DND-41 (cell line): ENCODE data around the gene LRRC43.
A peak's percentile ranks its signal among the peaks of the same experiment; 100 is the strongest.

Experiments
- ATAC-seq: fragments of 200-7000 bp; cut with Tn5 transposase; 3 replicates; pipeline ENCODE4 v1.9.1; 2021; ENCODE audit warnings: low read depth; ENCODE audit not compliant: insufficient read depth
- DNase-seq: peaks from one replicate; pipeline ENCODE4 v3.0.0-alpha.2; 2020
- H2AFZ ChIP-seq: 2 replicates; pipeline ENCODE4 v1.6.0; 2012; ENCODE audit warnings: low read depth, low read length
- H3K27ac ChIP-seq: 2 replicates; pipeline ENCODE4 v1.5.1; 2012; ENCODE audit warnings: low read length, inconsistent platforms
- H3K27me3 ChIP-seq: fragments of 200-600 bp; sonication (generic); 2 replicates; pipeline ENCODE4 v1.6.0; 2012; ENCODE audit warnings: low read length, mild to moderate bottlenecking, inconsistent platforms; ENCODE audit not compliant: insufficient read depth, poor library complexity
- H3K36me3 ChIP-seq: 2 replicates; pipeline ENCODE4 v1.5.1; 2012; ENCODE audit warnings: low read length, inconsistent platforms; ENCODE audit not compliant: insufficient read depth
- H3K4me1 ChIP-seq: 2 replicates; pipeline ENCODE4 v1.5.1; 2012; ENCODE audit warnings: mild to moderate bottlenecking, low read length; ENCODE audit not compliant: insufficient read depth
- H3K4me2 ChIP-seq: 2 replicates; pipeline ENCODE4 v1.6.0; 2012; ENCODE audit warnings: mild to moderate bottlenecking, moderate library complexity, low read length, inconsistent platforms; ENCODE audit not compliant: insufficient read depth
- H3K4me3 ChIP-seq, 2 experiments: fragments of 200-600 bp in 1 of 2; shearing (Covaris generic) in 1 of 2; 2 replicates each; pipeline ENCODE4 v1.5.1; 2012 to 2016; ENCODE audit warnings: inconsistent platforms in 2 of 2, low read length in 2 of 2, mild to moderate bottlenecking in 2 of 2, low read depth in 1 of 2, moderate library complexity in 1 of 2
- H3K79me2 ChIP-seq: 2 replicates; pipeline ENCODE4 v1.6.0; 2012; ENCODE audit warnings: low read length, inconsistent platforms; ENCODE audit not compliant: insufficient read depth
- H3K9ac ChIP-seq: 2 replicates; pipeline ENCODE4 v1.6.0; 2012; ENCODE audit warnings: low read depth, mild to moderate bottlenecking, inconsistent platforms, low read length, moderate library complexity
- H3K9me3 ChIP-seq: 2 replicates; pipeline ENCODE4 v1.5.1; 2012; ENCODE audit warnings: low read length, moderate library complexity, mild to moderate bottlenecking, inconsistent platforms; ENCODE audit not compliant: insufficient read depth, severe bottlenecking
- H4K20me1 ChIP-seq: 2 replicates; pipeline ENCODE4 v1.6.0; 2012; ENCODE audit warnings: low read length; ENCODE audit not compliant: insufficient read depth
- CTCF ChIP-seq: IDR thresholded peaks from 2 replicates; pipeline ENCODE4 v1.5.1; 2012; ENCODE audit warnings: borderline replicate concordance, low read length, moderate library complexity, mild to moderate bottlenecking; ENCODE audit not compliant: poor library complexity, severe bottlenecking; ENCODE audit errors: extremely low read depth
- EZH2 ChIP-seq: IDR thresholded peaks from 3 replicates; pipeline ENCODE4 v1.6.1; 2012; ENCODE audit warnings: borderline replicate concordance, low read depth, mild to moderate bottlenecking, moderate library complexity, low read length, inconsistent platforms; ENCODE audit not compliant: severe bottlenecking

LRRC43 gene

GRCh38 chr12:122216445-122216844, 33.5 kb downstream of the LRRC43 start:
- peaks cover 84% of the 10 kb centered on the region for H3K36me3 ChIP-seq
- H3K9ac ChIP-seq: no peak overlapping the region

GRCh38 chr12:122225683-122226365, 42.9 kb downstream of the LRRC43 start, which contains the start of gene DIABLO:
Gene DIABLO, minus strand, starts transcription at chr12:122226052. Its CDS starts 38 bp downstream, at chr12:122226014.
- H3K27me3 ChIP-seq: no peaks in the 10 kb centered on the region
- H3K36me3 ChIP-seq: peaks cover 36% of the 10 kb centered on the region
- peak within 1 kb of the TSS; percentile 98 for H2AFZ ChIP-seq
- peak within 1 kb of the TSS; percentile 90 for H3K27ac ChIP-seq
- ATAC-seq: peak; percentile 82
- H4K20me1 ChIP-seq: peaks cover 33% of the 10 kb centered on the region
- H3K4me3 ChIP-seq: peak within 1 kb of the TSS; percentile 98 to 99
- DNase-seq: peak; percentile 100
- TF ChIP-seq EZH2 (no peak), CTCF (no peak)
- H3K79me2 ChIP-seq: peaks cover 48% of the 10 kb centered on the region
- peaks cover 62% of the 10 kb centered on the region for H3K4me1 ChIP-seq
- H3K9ac ChIP-seq: peak within 1 kb of the TSS; percentile 90
- no peaks in the 10 kb centered on the region for H3K9me3 ChIP-seq
- peak within 1 kb of the TSS; percentile 93 for H3K4me2 ChIP-seq

More at GRCh38 chr12:122216445-122216844, 33.5 kb downstream of the LRRC43 start:
- ATAC-seq (no peak), DNase-seq (no peak)
- Histone ChIP-seq H4K20me1 (peaks cover 3% of the 10 kb centered on the region; the same call in 1 of the 2 replicates), H2AFZ (no peak overlapping the region), H3K79me2 (peaks cover 26% of the 10 kb centered on the region), H3K9me3 (no peaks in the 10 kb centered on the region), H3K27ac (no peak overlapping the region), H3K27me3 (no peaks in the 10 kb centered on the region), H3K4me1 (no peaks in the 10 kb centered on the region), H3K4me3 (no peak overlapping the region), H3K4me2 (no peak overlapping the region)
- no peak for TF ChIP-seq EZH2
- no peak for TF ChIP-seq CTCF

GRCh38 chr12:122226366-122227125, 43.6 kb downstream of the LRRC43 start:
- Histone ChIP-seq H4K20me1 (peaks cover 36% of the 10 kb centered on the region), H3K9ac (peak overlapping the region; percentile 46; the same call in 1 of the 2 replicates), H3K4me2 (peak overlapping the region; percentile 93), H3K4me3 (peak overlapping the region in 1 of 2 experiments; percentile 64; a peak in 2 of 4 replicates), H3K27ac (no peak overlapping the region), H3K4me1 (peaks cover 62% of the 10 kb centered on the region), H3K27me3 (no peaks in the 10 kb centered on the region), H2AFZ (peak overlapping the region; percentile 73), H3K79me2 (peaks cover 41% of the 10 kb centered on the region), H3K9me3 (no peaks in the 10 kb centered on the region), H3K36me3 (peaks cover 35% of the 10 kb centered on the region)
- TF ChIP-seq CTCF: no peak
- no peak for TF ChIP-seq EZH2
- ATAC-seq: peak; percentile 56
- DNase-seq: no peak
